ENCODE measurements around the gene ATP5F1D. TPM values are rescaled to one million over a fixed set of nuclear protein-coding genes. Genes with fewer than 3 reads are reported as not detected.

The ATP5F1D gene
- total and polyA plus RNA-seq, 2 of the 8 experiments (the other 6 are each of a cell fraction or from before 2014, with no cell fraction given), result 174 to 249 TPM

- TF ChIP-seq GABPA (IDR thresholded peaks at IDR 0.05; ENCODE audit: borderline replicate concordance, insufficient read depth, low read length), result no peak
- TF ChIP-seq SIN3A (conservative IDR thresholded peaks at IDR 0.05 in 1 of 2, IDR thresholded peaks at IDR 0.05 in 1 of 2; ENCODE audit: low read depth in 1 of 2, low read length in 2 of 2), result no peak
- no peak for TF ChIP-seq CTBP2 (IDR thresholded peaks at IDR 0.05; ENCODE audit: borderline replicate concordance, insufficient read depth, insufficient read length, low read length)
- no peak for TF ChIP-seq RFX5 (IDR thresholded peaks at IDR 0.05; ENCODE audit: borderline replicate concordance, low read depth, low read length)
- no peak for TF ChIP-seq SAP30 (IDR thresholded peaks at IDR 0.05; ENCODE audit: insufficient read depth, insufficient replicate concordance, low read length)
- TF ChIP-seq CREB1 (IDR thresholded peaks at IDR 0.05), result no peak
- TF ChIP-seq JUND (IDR thresholded peaks at IDR 0.05; ENCODE audit: low read length), result no peak
- no peak for TF ChIP-seq ATF2 (IDR thresholded peaks at IDR 0.05; ENCODE audit: low read length)
- TF ChIP-seq ZNF274 (IDR thresholded peaks at IDR 0.05; ENCODE audit: borderline replicate concordance, extremely low read depth, low read length), result no peak
- no peak for TF ChIP-seq ATF3 (IDR thresholded peaks at IDR 0.05; ENCODE audit: insufficient read depth, low read depth, low read length)
- TF ChIP-seq TBP (IDR thresholded peaks at IDR 0.05; ENCODE audit: low read depth, low read length), result no peak
- no peak for TF ChIP-seq BRCA1 (IDR thresholded peaks at IDR 0.05; ENCODE audit: low read depth, low read length)
- no peak for TF ChIP-seq RBBP5 (IDR thresholded peaks at IDR 0.05; ENCODE audit: borderline replicate concordance, low read depth, low read length)
- no peak for TF ChIP-seq CBX8 (IDR thresholded peaks at IDR 0.05; ENCODE audit: borderline replicate concordance, low read depth, low read length)
- no peak for TF ChIP-seq NANOG (IDR thresholded peaks at IDR 0.05; ENCODE audit: insufficient read depth, low read depth, low read length, poor library complexity, severe bottlenecking)
These were observed 34.6 kb downstream of the ATP5F1D start (continued) for GRCh38 chr19:1275976-1276627.

All from H1 (cell line).